H54 (cell line): ENCODE data around the gene KCNG1.
"Not testable (repeated sequence)": the region's sequence is repeated elsewhere in the genome, so short reads cannot be mapped to it uniquely, and the experiment has no call there.

Source experiments
- DNase-seq: peaks from one replicate; pipeline ENCODE4 v3.0.0; 2011; ENCODE audit warnings: low spot score, mixed read lengths; ENCODE audit not compliant: insufficient read length
- FAIRE-seq: peaks from 3 replicates; lab custom pipeline; 2011; peaks lifted over from hg19 to GRCh38; lab: Jason Lieb, UNC
- POLR2A ChIP-seq: IDR thresholded peaks from 2 replicates; pipeline ENCODE4 v1.6.1; 2011; ENCODE audit warnings: low read depth, mild to moderate bottlenecking, low read length

KCNG1 gene

GRCh38 chr20:50999355-50999754 lies 23.6 kb downstream of the KCNG1 start:
- FAIRE-seq (no peak), DNase-seq (no peak)
- no peak for TF ChIP-seq POLR2A

- DNase-seq: no peak
- TF ChIP-seq POLR2A: no peak
- no peak for FAIRE-seq
Measured at GRCh38 chr20:50996901-50997865, 25.7 kb downstream of the KCNG1 start.

GRCh38 chr20:50995506-50995905 lies 27.4 kb downstream of the KCNG1 start:
- TF ChIP-seq POLR2A: no peak
- no peak for DNase-seq

GRCh38 chr20:50993876-50994275 lies 29.0 kb downstream of the KCNG1 start:
- no peak for FAIRE-seq
- TF ChIP-seq POLR2A: no peak
- no peak for DNase-seq

More at GRCh38 chr20:50995506-50995905, 27.4 kb downstream of the KCNG1 start:
- FAIRE-seq: no peak

GRCh38 chr20:50992733-50993457 lies 30.0 kb downstream of the KCNG1 start:
- TF ChIP-seq POLR2A: no peak
- DNase-seq (peak; percentile 93), FAIRE-seq (no peak)

- no peak for TF ChIP-seq POLR2A
- FAIRE-seq (no peak), DNase-seq (no peak)
Measured at GRCh38 chr20:50992336-50992732, 30.6 kb downstream of the KCNG1 start.

GRCh38 chr20:50991076-50991475 lies 31.8 kb downstream of the KCNG1 start:
- FAIRE-seq (no peak), DNase-seq (no peak)
- no peak for TF ChIP-seq POLR2A

- no peak for TF ChIP-seq POLR2A
- DNase-seq (peak; percentile 60), FAIRE-seq (peak; percentile 48)
Measured at GRCh38 chr20:50987493-50988210, 35.3 kb downstream of the KCNG1 start.

GRCh38 chr20:50983321-50983720 lies 39.6 kb downstream of the KCNG1 start:
- FAIRE-seq (no peak), DNase-seq (no peak)
- TF ChIP-seq POLR2A: no peak

- no peak for TF ChIP-seq POLR2A
- peak; percentile 46 for DNase-seq
- no peak for FAIRE-seq
Measured at GRCh38 chr20:50982363-50982762, 40.5 kb downstream of the KCNG1 start.

- TF ChIP-seq POLR2A: no peak
- DNase-seq: no peak
- no peak for FAIRE-seq
Measured at GRCh38 chr20:50981714-50982048, 41.2 kb downstream of the KCNG1 start.

GRCh38 chr20:50980851-50981713 lies 41.8 kb downstream of the KCNG1 start:
- FAIRE-seq (no peak), DNase-seq (no peak)
- TF ChIP-seq POLR2A: no peak

- FAIRE-seq (peak; percentile 69), DNase-seq (peak; percentile 76)
- no peak for TF ChIP-seq POLR2A
Measured at GRCh38 chr20:50980071-50980681, 42.7 kb downstream of the KCNG1 start.

GRCh38 chr20:50978533-50978932 lies 44.4 kb downstream of the KCNG1 start:
- DNase-seq, FAIRE-seq: not testable (repeated sequence)
